Right lung (tissue), 5 donors: ENCODE results near the gene SATB1. TPM values are rescaled to one million over a fixed set of nuclear protein-coding genes. Genes with fewer than 3 reads are reported as not detected.
"Not testable (repeated sequence)": the region's sequence is repeated elsewhere in the genome, so short reads cannot be mapped to it uniquely, and the experiment has no call there.

Experiments used
- DNase-seq, 2 donors: peaks; one replicate each; pipeline ENCODE4 v3.0.0-alpha.2; 2013
- polyA plus RNA-seq, 5 donors: library from polyadenylated mRNA; unstranded; fragments of 120-200 nt; gene quantifications; one replicate each; pipeline versions ENCODE4 v1.2.1 to v1.2.3, GENCODE V29; 2013; ENCODE audit warnings: inconsistent platforms in 1 of 5, low replicate concordance in 1 of 5; ENCODE audit not compliant: insufficient read length in 5 of 5, insufficient read depth in 1 of 5

SATB1 gene
- polyA plus RNA-seq, 5 donors: 40.0 to 57.3 (median 56.3) TPM

DNA sequence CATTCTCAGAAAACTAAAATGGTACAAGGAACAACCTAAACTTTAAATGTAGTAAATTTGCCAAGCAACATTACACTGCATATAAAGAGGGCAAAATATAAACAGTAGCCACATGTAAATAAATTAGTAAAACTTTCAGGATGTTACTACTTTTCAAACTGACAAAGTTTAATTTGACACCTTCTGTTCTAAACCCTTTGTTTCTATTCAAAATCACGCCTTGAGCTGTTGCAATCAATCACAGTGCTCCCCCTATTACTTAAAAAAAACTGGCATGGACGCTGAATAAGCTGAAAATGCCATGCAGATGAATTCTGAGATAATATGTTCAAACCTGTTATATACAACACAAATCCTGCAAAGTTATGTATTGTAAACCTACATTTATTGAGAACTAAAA, 69.3 kb downstream of the SATB1 start:
- no peak for DNase-seq

DNA sequence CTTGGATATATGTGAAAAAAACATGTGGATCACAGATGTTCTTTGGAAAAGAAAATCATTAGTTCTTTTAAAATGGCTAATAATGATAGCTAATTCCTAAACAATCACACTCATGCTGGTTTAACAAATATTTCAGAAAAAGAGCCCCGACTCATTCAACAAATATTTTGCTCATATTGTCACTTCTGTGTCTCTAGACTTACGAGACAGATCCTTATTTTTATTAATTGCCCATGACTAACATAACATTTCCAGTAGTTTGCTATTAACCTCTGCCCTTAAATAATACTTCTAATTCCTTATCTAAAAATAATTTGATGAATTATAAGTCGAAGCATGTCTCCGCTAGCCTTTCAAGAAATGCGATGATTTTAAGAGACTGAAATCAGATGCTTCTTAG, 70.4 kb downstream of the SATB1 start:
- DNase-seq: no peak

DNA sequence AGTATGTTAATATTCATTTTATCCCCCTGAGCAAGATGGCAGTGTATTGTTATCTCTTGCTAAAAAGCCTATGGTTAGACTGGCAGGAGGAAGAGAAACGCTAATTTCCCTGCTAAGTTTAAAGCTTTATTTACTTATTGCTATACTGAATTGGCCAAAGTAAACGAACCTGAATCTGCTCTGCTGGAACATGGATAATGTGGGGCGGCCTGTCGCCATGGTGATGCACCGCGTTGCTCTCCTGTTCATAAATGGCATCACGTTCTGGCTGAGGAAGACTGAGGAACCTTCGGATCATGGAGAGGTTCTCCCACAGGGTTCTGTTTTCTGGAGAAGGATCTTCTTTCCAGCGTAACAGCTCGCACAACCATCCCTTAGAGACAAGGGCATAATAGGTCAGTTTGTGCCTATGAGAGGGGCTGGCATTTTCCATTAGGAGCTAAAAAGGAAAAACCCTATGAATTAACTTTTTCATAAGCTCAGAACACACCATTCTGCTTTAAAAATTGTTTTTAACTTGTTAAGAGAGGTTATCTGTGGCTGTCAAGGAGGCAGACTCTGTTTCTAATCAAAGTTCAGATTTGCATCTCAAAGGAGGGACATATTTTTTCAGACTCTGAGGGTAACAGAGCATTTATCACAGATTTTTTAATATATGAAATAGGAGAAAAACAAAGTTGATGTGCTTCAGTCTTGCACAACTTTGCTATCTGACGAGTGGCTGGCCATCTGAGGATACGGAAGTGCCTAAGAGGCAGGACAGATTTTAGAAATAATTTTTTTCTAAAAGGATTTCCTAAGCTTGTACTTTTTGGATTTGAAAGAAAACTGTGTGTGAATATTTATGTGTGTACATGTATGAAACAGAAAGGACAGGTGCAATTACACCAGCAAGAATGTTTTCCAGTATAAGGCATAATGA, 73.1 kb downstream of the SATB1 start:
- no peak for DNase-seq

DNA sequence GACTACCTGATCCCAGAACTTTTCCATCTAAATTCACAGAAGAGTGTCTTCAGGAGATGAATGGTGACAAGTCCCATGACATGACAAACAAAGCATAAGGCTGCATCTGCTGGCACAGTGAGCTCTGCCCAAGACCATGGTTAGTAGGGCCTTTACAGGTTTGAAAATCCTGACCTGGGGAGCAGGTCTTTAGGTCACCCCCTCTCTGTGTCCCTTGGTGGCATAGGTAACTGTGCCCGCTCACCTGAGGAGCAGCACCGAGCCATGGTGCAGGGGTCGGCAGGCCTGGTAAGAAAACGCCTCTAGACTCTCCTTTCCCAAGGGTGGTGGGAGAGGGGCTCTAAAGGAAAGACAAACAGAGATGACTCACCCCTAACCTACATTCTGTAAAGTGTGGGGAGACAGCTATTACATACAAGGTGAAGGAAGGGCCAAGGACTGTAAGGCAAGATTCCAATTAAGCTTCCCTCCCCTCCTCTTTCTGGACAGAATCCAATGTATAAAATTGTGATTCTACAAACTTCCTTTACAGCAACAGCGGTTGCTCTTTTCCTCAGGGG, 74.0 kb downstream of the SATB1 start:
- DNase-seq: no peak

DNA sequence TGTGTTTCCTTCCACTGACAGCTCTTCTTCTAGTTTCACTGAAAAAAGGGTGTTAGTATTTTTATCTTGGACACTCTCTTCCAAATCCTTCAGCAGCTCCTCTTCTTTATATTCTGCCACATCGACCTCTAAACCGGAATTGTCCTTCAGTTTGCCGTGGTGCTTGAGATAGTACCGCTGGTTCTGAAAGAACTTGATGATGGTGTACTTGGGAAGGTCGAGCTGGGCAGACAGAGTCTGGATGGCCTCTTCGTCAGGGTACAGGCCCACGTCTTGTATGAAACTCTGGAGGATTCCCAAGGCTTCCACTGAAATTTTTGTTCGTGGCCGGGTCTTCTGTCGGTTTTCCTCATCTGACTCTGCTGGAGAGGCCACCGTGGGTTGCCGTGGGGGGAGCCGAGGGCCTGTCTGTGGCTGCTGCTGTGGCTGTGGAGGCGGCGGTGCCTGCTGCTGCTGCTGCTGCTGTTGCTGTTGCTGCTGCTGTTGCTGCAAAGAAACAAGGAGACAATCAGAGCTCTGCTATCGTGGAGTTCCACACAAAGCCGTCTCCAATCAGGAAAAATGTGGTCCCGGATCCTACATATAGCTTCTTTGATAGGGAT, 75.8 kb downstream of the SATB1 start:
- no peak for DNase-seq

DNA sequence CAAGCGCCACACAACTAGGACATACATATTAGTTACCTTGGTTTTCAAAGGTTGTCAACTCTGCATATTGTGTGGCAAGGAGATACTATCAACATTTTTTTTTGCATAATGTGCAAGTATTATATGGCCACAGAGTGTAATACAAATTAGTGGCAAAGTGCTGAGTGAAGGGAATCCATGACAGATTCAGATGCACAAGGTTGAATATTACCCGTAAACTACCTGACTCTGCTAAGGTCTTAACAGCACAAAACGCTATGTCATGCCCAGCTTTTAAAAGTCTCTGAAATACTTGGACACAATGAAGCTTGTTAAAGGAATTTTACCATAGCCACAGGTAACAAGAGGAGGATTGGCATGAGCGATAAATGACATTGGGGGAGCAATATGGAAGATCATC, 79.0 kb downstream of the SATB1 start:
- no peak for DNase-seq

DNA sequence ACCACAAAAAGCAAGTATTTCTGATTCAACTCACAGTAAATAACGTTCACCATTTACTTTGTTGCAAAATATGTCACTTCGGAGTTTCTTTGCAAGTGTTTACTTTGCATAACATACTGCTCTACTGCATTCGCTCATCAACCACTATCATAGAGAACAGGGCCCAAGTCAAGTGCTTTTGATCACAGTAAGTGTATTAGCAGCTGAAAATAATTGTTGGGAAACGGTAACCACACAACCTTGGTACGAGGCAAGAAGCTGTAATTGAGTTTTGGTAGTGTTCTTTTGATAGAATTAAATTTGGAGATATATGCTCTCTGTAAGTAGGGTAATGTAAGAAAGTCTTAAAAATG, 80.1 kb downstream of the SATB1 start:
- no peak for DNase-seq

DNA sequence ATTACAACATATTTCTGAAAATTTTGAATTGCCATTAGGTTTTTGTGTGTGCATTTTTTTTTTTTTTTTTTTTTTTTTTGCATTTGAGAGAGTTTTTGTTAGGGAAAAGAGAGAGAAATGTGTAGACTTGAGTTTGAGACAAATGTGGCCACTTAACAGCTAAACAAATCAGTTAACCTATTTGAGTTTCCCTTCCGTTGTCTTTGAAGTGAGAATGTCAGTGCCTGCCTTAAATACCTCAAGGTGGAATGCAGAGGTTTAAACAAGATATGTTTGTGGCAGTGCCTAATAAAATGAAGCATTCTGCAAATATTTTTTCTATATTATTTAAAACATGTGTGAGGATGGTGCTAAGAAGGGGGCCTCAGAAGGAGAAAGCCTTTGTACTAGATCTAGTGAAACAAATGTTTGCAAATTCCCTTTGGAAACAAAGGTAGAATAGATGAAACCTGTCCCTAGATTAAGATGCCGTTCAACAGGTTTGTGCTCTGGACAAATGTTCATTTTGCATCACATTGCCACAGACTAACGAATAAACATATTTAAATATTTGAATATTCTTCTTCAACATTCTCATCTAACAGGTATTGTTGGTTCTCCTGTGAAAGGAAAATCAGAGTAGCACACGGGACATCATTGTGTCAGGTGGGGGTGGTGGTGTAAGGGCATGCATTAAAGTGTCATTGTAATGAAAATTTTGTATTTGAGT, 80.7 kb downstream of the SATB1 start:
- no peak for DNase-seq

DNA sequence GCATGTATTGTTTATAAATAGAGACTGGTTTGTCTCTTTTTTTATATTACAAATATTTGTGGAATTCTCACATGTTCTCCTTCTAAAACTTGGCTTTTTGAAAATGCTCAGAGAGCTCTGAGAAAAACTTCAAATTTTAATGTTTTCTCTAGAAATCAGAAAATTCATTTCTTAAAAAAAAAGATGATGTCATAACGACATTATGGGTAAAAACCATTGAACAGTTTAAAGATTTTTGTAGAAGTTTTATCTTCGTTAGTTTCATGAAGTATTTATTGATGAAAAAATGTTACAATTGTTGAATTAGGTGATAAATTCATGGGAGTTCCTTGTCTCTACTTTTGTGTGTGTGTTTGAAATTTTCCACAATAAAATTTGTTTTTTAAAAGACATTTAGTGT, 81.3 kb downstream of the SATB1 start:
- DNase-seq: no peak

DNA sequence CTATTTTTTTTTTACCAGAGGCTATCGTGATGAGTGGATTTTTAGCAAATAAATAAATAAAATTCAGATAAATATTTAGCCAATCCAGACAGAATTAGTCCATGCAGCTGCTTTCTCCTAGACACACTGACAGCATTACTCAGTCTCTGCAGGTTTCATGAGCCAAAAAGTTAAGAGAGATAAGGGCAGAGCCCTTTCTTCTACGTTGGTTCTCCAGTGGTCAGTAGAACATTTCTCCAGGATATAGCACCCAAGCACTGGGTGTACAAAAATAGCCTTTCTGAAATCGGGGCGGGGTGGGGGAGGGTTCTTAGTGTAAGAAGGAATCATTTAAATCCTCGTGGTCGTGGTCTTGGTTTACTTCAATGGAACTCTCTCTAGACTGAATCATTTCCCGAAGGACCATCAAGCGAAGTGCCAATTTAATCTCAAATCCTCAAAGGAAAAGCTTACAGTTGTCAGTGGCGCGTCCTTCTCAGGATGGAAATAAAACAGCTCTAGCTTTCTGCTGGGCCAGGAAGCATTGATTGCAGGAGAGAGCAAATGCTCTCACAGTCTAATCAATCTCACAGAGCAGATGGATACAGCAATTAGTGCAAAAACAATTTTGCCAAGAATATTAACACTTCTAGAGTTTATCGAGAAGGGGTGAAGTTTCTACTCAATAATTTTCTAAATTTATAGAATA, 86.2 kb downstream of the SATB1 start:
- DNase-seq: no peak

DNA sequence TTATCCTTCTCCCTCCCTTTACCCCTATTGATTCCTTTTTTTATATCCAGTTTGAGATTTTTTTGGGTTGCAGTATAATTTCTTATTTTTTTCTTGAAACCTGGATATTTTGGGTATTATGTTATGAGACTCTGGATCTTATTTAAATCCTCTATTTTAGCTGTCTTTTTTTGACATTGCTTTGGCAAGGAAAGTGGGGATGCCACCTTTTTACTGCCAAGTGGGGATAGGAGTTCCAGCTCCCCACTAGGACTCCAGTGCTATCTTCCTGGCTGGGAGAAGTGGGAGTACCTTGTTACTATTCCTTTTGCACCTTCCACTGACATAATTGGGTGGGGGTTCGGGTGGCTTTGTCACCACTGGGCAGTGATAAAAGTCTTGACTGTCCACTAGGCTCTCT, 87.9 kb downstream of the SATB1 start:
- DNase-seq: no peak

DNA sequence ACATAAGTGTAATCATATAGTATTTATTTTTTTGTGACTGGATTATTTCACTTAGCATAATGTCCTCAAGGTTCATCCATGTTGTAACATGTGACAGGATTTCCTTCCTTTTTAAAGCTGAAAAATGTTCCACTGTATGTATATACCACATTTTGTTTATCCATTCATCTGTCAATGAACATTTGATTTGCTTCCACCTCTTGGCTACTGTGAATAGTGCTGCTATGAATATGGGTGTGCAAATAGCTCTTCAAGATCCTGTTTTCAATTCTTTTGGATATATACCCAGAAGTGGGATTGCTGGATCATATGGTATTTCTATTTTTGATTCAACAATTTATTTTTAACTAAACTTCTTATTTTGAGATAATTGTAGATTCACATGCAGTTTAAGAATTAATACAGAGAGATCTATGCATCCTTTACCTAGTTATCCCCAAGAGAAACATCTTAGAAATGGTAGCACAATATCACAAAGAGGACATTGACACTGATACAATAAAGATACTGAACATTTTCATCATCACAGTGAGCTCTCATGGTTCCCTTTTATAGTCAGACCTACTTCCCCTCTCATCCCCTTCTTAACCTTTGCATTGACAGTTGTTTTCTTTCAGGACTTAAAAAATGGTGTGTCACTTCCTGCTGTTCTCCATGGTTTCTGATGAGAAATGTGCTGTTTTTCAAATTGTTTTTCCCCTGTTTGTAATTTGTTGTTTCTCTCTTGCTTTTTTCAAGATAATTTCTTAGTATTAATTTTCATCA, 90.1 kb downstream of the SATB1 start:
- DNase-seq: no peak

DNA sequence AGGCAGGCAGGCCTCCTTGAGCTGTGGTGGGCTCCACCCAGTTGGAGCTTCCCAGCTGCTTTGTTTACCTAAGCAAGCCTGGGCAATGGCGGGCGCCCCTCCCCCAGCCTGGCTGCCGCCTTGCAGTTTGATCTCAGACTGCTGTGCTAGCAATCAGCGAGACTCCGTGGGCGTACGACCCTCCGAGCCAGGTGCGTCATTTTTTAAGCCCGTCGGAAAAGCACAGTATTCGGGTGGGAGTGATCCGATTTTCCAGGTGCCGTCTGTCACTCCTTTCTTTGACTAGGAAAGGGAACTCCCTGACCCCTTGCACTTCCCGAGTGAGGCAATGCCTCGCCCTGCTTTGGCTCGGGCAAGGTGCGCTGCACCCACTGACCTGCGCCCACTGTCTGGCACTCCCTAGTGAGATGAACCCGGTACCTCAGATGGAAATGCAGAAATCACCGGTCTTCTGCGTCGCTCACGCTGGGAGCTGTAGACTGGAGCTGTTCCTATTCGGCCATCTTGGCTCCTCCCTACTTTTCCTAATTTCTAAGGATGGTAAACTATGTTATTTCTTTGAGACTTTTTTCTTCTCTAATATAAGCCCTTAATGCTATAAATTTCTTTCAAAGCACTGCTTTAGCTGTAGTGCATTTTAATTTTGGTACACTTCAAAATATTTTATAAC, 94.2 kb downstream of the SATB1 start:
- not testable (repeated sequence) for DNase-seq

DNA sequence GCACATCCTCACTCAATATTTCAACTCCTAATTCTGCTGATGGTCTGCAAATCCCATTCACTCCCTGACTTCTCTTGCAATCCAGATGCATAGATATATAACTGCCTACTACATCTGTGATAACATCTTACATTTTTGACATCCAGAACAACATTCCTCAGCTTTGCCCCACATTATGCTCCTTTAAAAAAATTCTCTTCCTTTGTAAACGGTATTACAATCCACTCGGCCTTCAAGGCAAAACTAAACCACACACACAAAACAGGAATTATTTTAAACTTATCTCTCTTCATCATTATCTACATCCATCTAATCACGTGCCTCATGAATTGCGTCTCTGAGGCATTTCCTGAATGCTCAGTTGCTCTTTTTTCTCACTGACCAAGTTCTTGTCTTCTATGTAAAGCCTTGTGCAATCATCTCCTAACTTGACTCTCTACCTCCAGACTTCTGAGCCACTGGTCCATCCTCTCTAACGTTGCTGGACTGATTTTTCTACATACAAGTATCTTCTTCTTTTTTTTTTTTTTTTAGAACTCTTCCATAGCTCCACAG, 117.0 kb downstream of the SATB1 start:
- no peak for DNase-seq

DNA sequence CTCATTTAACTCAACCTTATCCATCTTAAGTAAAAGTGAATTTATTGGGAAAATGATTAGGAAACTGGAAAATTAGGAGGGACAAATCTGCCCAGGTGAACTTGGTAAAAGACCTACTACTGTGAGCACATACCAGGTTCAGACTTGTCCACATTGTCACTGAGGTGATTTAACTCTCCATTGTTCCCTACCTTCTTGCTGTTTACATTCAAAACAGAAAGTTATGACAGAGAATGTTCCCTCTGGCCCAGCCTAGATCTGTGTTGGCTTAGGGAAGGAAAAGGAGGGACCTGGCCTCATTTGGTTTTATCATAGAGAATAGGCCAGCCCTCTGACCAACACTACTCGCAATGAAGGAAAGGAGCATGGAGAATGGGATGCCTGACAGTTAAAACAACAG, 117.6 kb downstream of the SATB1 start:
- DNase-seq: no peak

DNA sequence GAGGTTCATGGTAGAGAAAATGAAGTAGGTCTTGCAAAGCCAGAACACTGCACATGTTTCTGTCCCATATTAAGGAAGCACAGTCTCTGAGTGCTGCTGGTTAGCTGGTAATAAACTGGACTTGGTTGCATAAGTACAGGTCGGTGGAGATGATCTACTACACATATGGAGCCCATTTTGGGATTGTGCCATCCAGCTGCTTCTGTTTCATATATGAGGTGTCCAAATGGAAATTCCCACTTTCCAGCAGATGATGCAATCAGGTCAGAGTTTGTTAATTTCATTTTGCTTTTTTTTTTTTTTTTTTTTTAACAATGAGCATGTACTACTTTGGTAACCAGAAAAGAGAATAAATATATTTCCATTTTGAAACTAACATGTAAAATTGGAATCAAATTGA, 122.6 kb downstream of the SATB1 start:
- DNase-seq: no peak

DNA sequence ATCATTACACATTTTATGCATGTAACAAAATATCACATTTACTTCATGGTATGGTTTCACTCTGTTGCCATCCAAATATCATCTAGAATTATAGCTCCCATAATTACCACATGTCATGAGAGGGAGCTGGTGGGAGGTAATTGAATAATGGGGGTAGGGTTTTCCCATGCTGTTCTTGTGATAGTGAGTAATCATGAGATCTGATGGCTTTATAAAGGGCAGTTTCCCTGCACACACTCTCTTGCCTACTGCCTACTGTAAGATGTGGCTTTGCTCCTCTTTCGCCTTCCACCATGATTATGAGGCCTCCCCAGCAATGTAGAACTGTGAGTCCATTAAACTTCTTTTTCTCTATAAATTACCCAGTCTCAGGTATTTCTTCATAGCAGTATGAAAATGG, 123.4 kb downstream of the SATB1 start:
- no peak for DNase-seq

DNA sequence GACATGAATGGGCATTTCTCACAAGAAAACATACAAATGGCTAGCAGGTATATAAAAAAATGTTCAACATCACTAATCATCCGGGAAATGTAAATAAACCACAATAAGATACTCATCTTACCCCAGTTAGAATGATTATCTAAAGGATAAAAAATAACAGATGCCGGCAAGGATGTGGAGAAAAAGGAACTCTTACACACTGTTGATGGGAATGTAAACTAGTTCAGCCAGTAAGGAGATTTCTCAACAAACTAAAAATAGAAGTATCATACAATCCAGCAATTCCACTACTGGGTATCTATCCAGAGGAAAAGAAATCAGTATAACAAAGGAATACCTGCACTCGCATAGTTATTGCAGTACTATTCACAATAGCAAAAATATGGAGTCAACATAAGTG, 124.2 kb downstream of the SATB1 start:
- no peak for DNase-seq

DNA sequence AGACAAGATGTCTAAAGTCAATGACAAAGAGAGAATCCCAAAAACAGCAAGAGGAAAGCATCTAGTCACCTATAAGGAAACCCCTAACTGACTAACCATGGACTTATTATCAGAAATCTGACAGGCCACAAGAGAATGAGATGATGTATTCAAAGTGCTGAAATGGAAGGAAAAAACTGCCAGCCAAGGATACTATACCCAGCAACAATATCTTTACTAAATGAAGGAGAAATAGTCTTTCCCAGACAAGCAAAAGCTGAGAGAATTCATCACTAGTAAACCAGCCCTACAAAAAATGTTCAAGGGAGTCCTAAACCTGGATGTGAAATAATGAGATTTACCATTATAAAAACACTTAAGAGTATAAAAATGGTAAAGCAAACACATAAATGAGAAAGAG, 128.0 kb downstream of the SATB1 start:
- DNase-seq: no peak
